ENCODE measurements around the gene ELN. TPM values are rescaled to one million over a fixed set of nuclear protein-coding genes. Genes with fewer than 3 reads are reported as not detected.

The ELN gene
- total and polyA plus RNA-seq, 2 of the 4 experiments (the other 2 are of a cell fraction), result 2.2 to 14.3 TPM

GRCh38 chr7:74063646-74064045, 35.7 kb downstream of the ELN start:
- Histone ChIP-seq H3K27me3 (ENCODE audit: control insufficient read depth, insufficient read depth, low read length) (no peaks in the 10 kb centered on the region), H2AFZ (replicated peaks; ENCODE audit: low read length, poor library complexity) (no peak overlapping the region), H3K79me1 (ENCODE audit: low read depth in 1 of 2, low read length in 2 of 2) (no peaks in the 10 kb centered on the region), H3K14ac (replicated peaks; ENCODE audit: low read depth, low read length) (no peak overlapping the region), H3K36me3 (ENCODE audit: control insufficient read depth, insufficient read depth, low read length) (no peaks in the 10 kb centered on the region), H2BK15ac (ENCODE audit: low read depth, low read length) (no peak overlapping the region), H3K4me3 (ENCODE audit: insufficient read depth, low read depth, low read length) (no peak overlapping the region), H2AK9ac (replicated peaks; ENCODE audit: low read depth, low read length, poor library complexity) (no peak overlapping the region), H4K91ac (ENCODE audit: insufficient read depth, low read depth, low read length) (no peak overlapping the region), H4K20me1 (ENCODE audit: insufficient read depth, low read length) (no peaks in the 10 kb centered on the region), H3K9ac (ENCODE audit: low read depth, low read length) (no peak overlapping the region), H2BK20ac (ENCODE audit: low read depth, low read length) (no peak overlapping the region), H3K27ac (ENCODE audit: insufficient read depth, low read length) (no peak overlapping the region), H3K23ac (ENCODE audit: low read depth, low read length) (no peak overlapping the region), H3K4me1 (ENCODE audit: control insufficient read depth, insufficient read depth, low read length) (peaks cover 4% of the 10 kb centered on the region), H3K9me1 (ENCODE audit: insufficient read depth, low read length) (no peaks in the 10 kb centered on the region), H2AK5ac (ENCODE audit: low read depth, low read length) (no peak overlapping the region), H4K5ac (ENCODE audit: low read depth, low read length) (no peak overlapping the region), H4K8ac (ENCODE audit: low read depth in 2 of 2, low read length in 2 of 2) (no peak overlapping the region), H2BK5ac (ENCODE audit: low read depth, low read length, poor library complexity, severe bottlenecking) (no peak overlapping the region), H3K18ac (ENCODE audit: low read depth, low read length) (no peak overlapping the region), H2BK120ac (ENCODE audit: low read depth, low read length) (no peak overlapping the region), H3K56ac (ENCODE audit: extremely low read depth, insufficient read depth, low read length) (no peak overlapping the region), H3K4me2 (ENCODE audit: low read depth, low read length) (no peak overlapping the region), H3K9me3 (ENCODE audit: control insufficient read depth, insufficient read depth, low read length) (no peaks in the 10 kb centered on the region), H3K4ac (ENCODE audit: low read depth, low read length) (no peak overlapping the region)
- no TSS peak for BruUV-seq (replicated peaks)
- dilution Hi-C loops (cut with HindIII; ENCODE audit: low sequenced_read_pairs, unreplicated experiment) (no loop called here), intact Hi-C loops (cut with micrococcal nuclease) (loop anchor here (10.0 kb wide), 1 partner anchor 199 kb away; the partner anchor contains the start of gene TMEM270), in situ Hi-C loops (cut with MboI; ENCODE audit: low sequenced_read_pairs) (no loop called here)
- TF ChIP-seq RFX5 (IDR thresholded peaks at IDR 0.05; ENCODE audit: low read depth, low read length) (no peak), FOS (IDR thresholded peaks at IDR 0.05; ENCODE audit: low read depth, low read length) (no peak), ELK1 (IDR thresholded peaks at IDR 0.05; ENCODE audit: borderline replicate concordance, low read depth, low read length) (no peak), CHD1 (IDR thresholded peaks at IDR 0.05; ENCODE audit: low read depth, low read length) (no peak), POLR2A (IDR thresholded peaks at IDR 0.05; ENCODE audit: low read depth, low read length) (no peak), CTCF (conservative IDR thresholded peaks at IDR 0.05; ENCODE audit: low read depth, low read length) (no peak), MXI1 (IDR thresholded peaks at IDR 0.05; ENCODE audit: borderline replicate concordance, low read depth, low read length) (no peak), USF2 (IDR thresholded peaks at IDR 0.05; ENCODE audit: low read depth, low read length) (no peak), RAD21 (IDR thresholded peaks at IDR 0.05; ENCODE audit: low read length) (no peak), RCOR1 (IDR thresholded peaks at IDR 0.05; ENCODE audit: insufficient replicate concordance, low read length) (no peak), NFE2L2 (IDR thresholded peaks at IDR 0.05; ENCODE audit: low read depth, low read length) (no peak), MAZ (IDR thresholded peaks at IDR 0.05; ENCODE audit: borderline replicate concordance, low read depth, low read length) (no peak), SMC3 (IDR thresholded peaks at IDR 0.05; ENCODE audit: low read depth, low read length) (no peak), BHLHE40 (IDR thresholded peaks at IDR 0.05; ENCODE audit: low read depth, low read length) (no peak), MAFK (IDR thresholded peaks at IDR 0.05; ENCODE audit: low read depth, low read length) (no peak), CEBPB (IDR thresholded peaks at IDR 0.05; ENCODE audit: low read depth, low read length) (no peak)
- ATAC-seq (ENCODE audit: low read depth) (no peak), DNase-seq (no peak)
- WGBS, 2 experiments (ENCODE audit: extremely low coverage in 2 of 2, insufficient read length in 1 of 2), result 92% methylated on average over 2 of the region's 12 CpGs; no CpG with 5 or more reads in 1 of the 2 experiments
- CTCF ChIA-PET, result no interaction called here
- POLR2A ChIA-PET (ENCODE audit: unreplicated experiment), result no interaction called here

Measured in IMR-90 (cell line).